ENCODE measurements around the gene JMJD1C.

GRCh38 chr10:63264617-63265221, 201.1 kb downstream of the JMJD1C start:
- TF ChIP-seq CTCF (conservative IDR thresholded peaks at IDR 0.05; ENCODE audit: low read length) (no peak), EZH2phosphoT487 (IDR thresholded peaks at IDR 0.05; ENCODE audit: borderline replicate concordance, low read depth, low read length) (no peak)
